ENCODE results near the gene HMCES. TPM values are rescaled to one million over a fixed set of nuclear protein-coding genes. Genes with fewer than 3 reads are reported as not detected.

HMCES gene
- total and polyA plus RNA-seq, 4 donors = 13.7 to 18.2 (median 15.3) TPM

DNA sequence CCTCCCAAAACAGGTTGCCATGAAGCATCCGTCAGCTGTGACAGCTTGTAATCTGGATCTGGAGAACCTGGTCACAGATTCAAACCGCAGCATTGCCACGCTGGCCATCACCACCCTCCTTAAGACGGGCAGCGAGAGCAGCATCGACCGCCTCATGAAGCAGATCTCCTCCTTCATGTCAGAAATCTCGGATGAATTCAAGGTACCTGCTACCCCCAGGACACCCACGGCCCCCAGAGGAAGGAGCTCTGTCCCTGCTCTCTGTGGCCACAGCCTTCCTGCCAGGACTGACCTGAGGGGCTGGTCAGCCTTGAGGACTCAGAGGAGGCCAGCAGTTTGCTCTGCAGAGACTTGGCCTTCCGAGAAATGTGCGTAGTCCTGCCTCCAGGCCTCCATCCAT lies 18.1 kb upstream of the HMCES start:
- H3K9me3 ChIP-seq (ENCODE audit: control insufficient read depth in 4 of 4, low read length in 3 of 4) = no peaks in the 10 kb centered on the region
- H3K9ac ChIP-seq (ENCODE audit: low read depth in 1 of 2, low read length in 2 of 2) = no peak overlapping the region
- TF ChIP-seq SP1 (IDR thresholded peaks at IDR 0.05) (no peak), TAF1 (conservative IDR thresholded peaks at IDR 0.05) (no peak), HNF4A (conservative IDR thresholded peaks at IDR 0.05) (no peak), EGR1 (IDR thresholded peaks at IDR 0.05; ENCODE audit: low read depth in 2 of 2) (no peak), YY1 (IDR thresholded peaks at IDR 0.05) (no peak), NR2F2 (IDR thresholded peaks at IDR 0.05) (no peak), GABPA (IDR thresholded peaks at IDR 0.05 in 1 of 2, conservative IDR thresholded peaks at IDR 0.05 in 1 of 2) (no peak), RAD21 (IDR thresholded peaks at IDR 0.05) (no peak), HNF4G (IDR thresholded peaks at IDR 0.05) (no peak), JUND (IDR thresholded peaks at IDR 0.05) (no peak), FOXA2 (IDR thresholded peaks at IDR 0.05) (no peak), FOXA1 (IDR thresholded peaks at IDR 0.05) (no peak), RXRA (IDR thresholded peaks at IDR 0.05) (no peak)
- TF ChIP-seq, protein P1, sequence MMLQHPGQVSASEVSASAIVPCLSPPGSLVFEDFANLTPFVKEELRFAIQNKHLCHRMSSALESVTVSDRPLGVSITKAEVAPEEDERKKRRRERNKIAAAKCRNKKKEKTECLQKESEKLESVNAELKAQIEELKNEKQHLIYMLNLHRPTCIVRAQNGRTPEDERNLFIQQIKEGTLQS (IDR thresholded peaks at IDR 0.05) = no peak
- TF ChIP-seq, protein P2, sequence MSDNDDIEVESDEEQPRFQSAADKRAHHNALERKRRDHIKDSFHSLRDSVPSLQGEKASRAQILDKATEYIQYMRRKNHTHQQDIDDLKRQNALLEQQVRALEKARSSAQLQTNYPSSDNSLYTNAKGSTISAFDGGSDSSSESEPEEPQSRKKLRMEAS (IDR thresholded peaks at IDR 0.05) = no peak
- TF ChIP-seq, protein P3, sequence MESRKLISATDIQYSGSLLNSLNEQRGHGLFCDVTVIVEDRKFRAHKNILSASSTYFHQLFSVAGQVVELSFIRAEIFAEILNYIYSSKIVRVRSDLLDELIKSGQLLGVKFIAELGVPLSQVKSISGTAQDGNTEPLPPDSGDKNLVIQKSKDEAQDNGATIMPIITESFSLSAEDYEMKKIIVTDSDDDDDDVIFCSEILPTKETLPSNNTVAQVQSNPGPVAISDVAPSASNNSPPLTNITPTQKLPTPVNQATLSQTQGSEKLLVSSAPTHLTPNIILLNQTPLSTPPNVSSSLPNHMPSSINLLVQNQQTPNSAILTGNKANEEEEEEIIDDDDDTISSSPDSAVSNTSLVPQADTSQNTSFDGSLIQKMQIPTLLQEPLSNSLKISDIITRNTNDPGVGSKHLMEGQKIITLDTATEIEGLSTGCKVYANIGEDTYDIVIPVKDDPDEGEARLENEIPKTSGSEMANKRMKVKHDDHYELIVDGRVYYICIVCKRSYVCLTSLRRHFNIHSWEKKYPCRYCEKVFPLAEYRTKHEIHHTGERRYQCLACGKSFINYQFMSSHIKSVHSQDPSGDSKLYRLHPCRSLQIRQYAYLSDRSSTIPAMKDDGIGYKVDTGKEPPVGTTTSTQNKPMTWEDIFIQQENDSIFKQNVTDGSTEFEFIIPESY (IDR thresholded peaks at IDR 0.05) = no peak
- TF ChIP-seq, protein P4, sequence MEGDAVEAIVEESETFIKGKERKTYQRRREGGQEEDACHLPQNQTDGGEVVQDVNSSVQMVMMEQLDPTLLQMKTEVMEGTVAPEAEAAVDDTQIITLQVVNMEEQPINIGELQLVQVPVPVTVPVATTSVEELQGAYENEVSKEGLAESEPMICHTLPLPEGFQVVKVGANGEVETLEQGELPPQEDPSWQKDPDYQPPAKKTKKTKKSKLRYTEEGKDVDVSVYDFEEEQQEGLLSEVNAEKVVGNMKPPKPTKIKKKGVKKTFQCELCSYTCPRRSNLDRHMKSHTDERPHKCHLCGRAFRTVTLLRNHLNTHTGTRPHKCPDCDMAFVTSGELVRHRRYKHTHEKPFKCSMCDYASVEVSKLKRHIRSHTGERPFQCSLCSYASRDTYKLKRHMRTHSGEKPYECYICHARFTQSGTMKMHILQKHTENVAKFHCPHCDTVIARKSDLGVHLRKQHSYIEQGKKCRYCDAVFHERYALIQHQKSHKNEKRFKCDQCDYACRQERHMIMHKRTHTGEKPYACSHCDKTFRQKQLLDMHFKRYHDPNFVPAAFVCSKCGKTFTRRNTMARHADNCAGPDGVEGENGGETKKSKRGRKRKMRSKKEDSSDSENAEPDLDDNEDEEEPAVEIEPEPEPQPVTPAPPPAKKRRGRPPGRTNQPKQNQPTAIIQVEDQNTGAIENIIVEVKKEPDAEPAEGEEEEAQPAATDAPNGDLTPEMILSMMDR (IDR thresholded peaks at IDR 0.05; ENCODE audit: low read depth, low read length, missing input control) = no peak
- TF ChIP-seq, protein P5, sequence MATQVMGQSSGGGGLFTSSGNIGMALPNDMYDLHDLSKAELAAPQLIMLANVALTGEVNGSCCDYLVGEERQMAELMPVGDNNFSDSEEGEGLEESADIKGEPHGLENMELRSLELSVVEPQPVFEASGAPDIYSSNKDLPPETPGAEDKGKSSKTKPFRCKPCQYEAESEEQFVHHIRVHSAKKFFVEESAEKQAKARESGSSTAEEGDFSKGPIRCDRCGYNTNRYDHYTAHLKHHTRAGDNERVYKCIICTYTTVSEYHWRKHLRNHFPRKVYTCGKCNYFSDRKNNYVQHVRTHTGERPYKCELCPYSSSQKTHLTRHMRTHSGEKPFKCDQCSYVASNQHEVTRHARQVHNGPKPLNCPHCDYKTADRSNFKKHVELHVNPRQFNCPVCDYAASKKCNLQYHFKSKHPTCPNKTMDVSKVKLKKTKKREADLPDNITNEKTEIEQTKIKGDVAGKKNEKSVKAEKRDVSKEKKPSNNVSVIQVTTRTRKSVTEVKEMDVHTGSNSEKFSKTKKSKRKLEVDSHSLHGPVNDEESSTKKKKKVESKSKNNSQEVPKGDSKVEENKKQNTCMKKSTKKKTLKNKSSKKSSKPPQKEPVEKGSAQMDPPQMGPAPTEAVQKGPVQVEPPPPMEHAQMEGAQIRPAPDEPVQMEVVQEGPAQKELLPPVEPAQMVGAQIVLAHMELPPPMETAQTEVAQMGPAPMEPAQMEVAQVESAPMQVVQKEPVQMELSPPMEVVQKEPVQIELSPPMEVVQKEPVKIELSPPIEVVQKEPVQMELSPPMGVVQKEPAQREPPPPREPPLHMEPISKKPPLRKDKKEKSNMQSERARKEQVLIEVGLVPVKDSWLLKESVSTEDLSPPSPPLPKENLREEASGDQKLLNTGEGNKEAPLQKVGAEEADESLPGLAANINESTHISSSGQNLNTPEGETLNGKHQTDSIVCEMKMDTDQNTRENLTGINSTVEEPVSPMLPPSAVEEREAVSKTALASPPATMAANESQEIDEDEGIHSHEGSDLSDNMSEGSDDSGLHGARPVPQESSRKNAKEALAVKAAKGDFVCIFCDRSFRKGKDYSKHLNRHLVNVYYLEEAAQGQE (IDR thresholded peaks at IDR 0.05) = no peak
- H3K27me3 ChIP-seq (ENCODE audit: control insufficient read depth in 4 of 4, insufficient read depth in 4 of 4, low read length in 3 of 4) = no peaks in the 10 kb centered on the region
- H3K27ac ChIP-seq (ENCODE audit: low read depth in 1 of 2, low read length in 2 of 2) = no peak overlapping the region
- no peak for DNase-seq (ENCODE audit: low spot score)
- H3K36me3 ChIP-seq (ENCODE audit: control insufficient read depth in 4 of 4, insufficient read depth in 3 of 4, low read depth in 1 of 4, low read length in 3 of 4) = peaks cover 37 to 85% (median 68%) of the 10 kb centered on the region in 4 donors
- peaks cover 6 to 32% (median 28%) of the 10 kb centered on the region in 4 donors for H3K4me1 ChIP-seq (ENCODE audit: control insufficient read depth in 4 of 4, insufficient read depth in 4 of 4, low read length in 3 of 4)
- WGBS = 97% methylated on average over 11 of the region's 11 CpGs
- no peak overlapping the region for H3K4me3 ChIP-seq (ENCODE audit: low read depth in 1 of 3, low read length in 3 of 3)
